HL-60 (cell line): ENCODE data around the gene NFATC2IP.

ENCODE experiments used
- CTCF ChIP-seq: IDR thresholded peaks from one replicate; pipeline ENCODE4 v1.5.1; 2011; ENCODE audit warnings: low read length, control low read depth, inconsistent platforms; ENCODE audit not compliant: insufficient read depth
- POLR2AphosphoS5 ChIP-seq: IDR thresholded peaks from 2 replicates; pipeline ENCODE4 v1.6.1; 2012; ENCODE audit warnings: low read depth

- TF ChIP-seq CTCF (no peak), POLR2AphosphoS5 (peak; percentile 33; the same call in 1 of the 2 replicates)
Measured at GRCh38 chr16:28930652-28931051, 20.1 kb upstream of the NFATC2IP start.
